HL-60 (cell line): ENCODE data around the gene FAM174C.

ENCODE experiments used
- DNase-seq, 2 experiments: peaks; one replicate each; pipeline ENCODE4 v3.0.0-alpha.2; 2010 to 2020; ENCODE audit warnings: low read depth in 1 of 2, low spot score in 1 of 2
- H3K27ac ChIP-seq: fragments of 250-450 bp; sonication (Bioruptor Pico); replicated peaks from 2 replicates; pipeline ENCODE4 v1.5.1; 2020; ENCODE audit warnings: mild to moderate bottlenecking, moderate library complexity
- H3K27me3 ChIP-seq: fragments of 250-450 bp; sonication (Bioruptor Pico); 2 replicates; pipeline ENCODE4 v1.5.1; 2021; ENCODE audit warnings: mild to moderate bottlenecking, moderate library complexity; ENCODE audit not compliant: insufficient read depth, poor library complexity, severe bottlenecking
- H3K4me3 ChIP-seq: replicated peaks from 2 replicates; pipeline ENCODE4 v1.5.1; 2011; ENCODE audit warnings: mild to moderate bottlenecking, control low read depth, low read length; ENCODE audit not compliant: insufficient read depth
- GABPA ChIP-seq: IDR thresholded peaks from 2 replicates; pipeline ENCODE4 v1.6.1; 2012; ENCODE audit warnings: low read depth
- POLR2AphosphoS5 ChIP-seq: IDR thresholded peaks from 2 replicates; pipeline ENCODE4 v1.6.1; 2012; ENCODE audit warnings: low read depth
- SPI1 ChIP-seq: IDR thresholded peaks from 2 replicates; pipeline ENCODE4 v1.6.1; 2012; ENCODE audit warnings: low read depth, mild to moderate bottlenecking, borderline replicate concordance
- TF ChIP-seq, protein P1 (sequence below): IDR thresholded peaks from one replicate; pipeline ENCODE4 v1.5.1; 2011; ENCODE audit warnings: low read length, control low read depth, inconsistent platforms; ENCODE audit not compliant: insufficient read depth
- TF ChIP-seq, protein P2 (sequence below): IDR thresholded peaks from 2 replicates; pipeline ENCODE4 v1.6.1; 2012; ENCODE audit warnings: low read depth; ENCODE audit not compliant: insufficient replicate concordance

Gene FAM174C

GRCh38 chr19:1294688-1295087 lies 19.4 kb downstream of the FAM174C start:
- TF ChIP-seq SPI1 (no peak), POLR2AphosphoS5 (no peak), GABPA (no peak)
- TF ChIP-seq, protein P1, sequence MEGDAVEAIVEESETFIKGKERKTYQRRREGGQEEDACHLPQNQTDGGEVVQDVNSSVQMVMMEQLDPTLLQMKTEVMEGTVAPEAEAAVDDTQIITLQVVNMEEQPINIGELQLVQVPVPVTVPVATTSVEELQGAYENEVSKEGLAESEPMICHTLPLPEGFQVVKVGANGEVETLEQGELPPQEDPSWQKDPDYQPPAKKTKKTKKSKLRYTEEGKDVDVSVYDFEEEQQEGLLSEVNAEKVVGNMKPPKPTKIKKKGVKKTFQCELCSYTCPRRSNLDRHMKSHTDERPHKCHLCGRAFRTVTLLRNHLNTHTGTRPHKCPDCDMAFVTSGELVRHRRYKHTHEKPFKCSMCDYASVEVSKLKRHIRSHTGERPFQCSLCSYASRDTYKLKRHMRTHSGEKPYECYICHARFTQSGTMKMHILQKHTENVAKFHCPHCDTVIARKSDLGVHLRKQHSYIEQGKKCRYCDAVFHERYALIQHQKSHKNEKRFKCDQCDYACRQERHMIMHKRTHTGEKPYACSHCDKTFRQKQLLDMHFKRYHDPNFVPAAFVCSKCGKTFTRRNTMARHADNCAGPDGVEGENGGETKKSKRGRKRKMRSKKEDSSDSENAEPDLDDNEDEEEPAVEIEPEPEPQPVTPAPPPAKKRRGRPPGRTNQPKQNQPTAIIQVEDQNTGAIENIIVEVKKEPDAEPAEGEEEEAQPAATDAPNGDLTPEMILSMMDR, result no peak
- TF ChIP-seq, protein P2, sequence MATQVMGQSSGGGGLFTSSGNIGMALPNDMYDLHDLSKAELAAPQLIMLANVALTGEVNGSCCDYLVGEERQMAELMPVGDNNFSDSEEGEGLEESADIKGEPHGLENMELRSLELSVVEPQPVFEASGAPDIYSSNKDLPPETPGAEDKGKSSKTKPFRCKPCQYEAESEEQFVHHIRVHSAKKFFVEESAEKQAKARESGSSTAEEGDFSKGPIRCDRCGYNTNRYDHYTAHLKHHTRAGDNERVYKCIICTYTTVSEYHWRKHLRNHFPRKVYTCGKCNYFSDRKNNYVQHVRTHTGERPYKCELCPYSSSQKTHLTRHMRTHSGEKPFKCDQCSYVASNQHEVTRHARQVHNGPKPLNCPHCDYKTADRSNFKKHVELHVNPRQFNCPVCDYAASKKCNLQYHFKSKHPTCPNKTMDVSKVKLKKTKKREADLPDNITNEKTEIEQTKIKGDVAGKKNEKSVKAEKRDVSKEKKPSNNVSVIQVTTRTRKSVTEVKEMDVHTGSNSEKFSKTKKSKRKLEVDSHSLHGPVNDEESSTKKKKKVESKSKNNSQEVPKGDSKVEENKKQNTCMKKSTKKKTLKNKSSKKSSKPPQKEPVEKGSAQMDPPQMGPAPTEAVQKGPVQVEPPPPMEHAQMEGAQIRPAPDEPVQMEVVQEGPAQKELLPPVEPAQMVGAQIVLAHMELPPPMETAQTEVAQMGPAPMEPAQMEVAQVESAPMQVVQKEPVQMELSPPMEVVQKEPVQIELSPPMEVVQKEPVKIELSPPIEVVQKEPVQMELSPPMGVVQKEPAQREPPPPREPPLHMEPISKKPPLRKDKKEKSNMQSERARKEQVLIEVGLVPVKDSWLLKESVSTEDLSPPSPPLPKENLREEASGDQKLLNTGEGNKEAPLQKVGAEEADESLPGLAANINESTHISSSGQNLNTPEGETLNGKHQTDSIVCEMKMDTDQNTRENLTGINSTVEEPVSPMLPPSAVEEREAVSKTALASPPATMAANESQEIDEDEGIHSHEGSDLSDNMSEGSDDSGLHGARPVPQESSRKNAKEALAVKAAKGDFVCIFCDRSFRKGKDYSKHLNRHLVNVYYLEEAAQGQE, result no peak
- DNase-seq, result no peak
- no peak overlapping the region for H3K27ac ChIP-seq
- H3K27me3 ChIP-seq, result peaks cover 71% of the 10 kb centered on the region
- H3K4me3 ChIP-seq, result no peak overlapping the region

DNA sequence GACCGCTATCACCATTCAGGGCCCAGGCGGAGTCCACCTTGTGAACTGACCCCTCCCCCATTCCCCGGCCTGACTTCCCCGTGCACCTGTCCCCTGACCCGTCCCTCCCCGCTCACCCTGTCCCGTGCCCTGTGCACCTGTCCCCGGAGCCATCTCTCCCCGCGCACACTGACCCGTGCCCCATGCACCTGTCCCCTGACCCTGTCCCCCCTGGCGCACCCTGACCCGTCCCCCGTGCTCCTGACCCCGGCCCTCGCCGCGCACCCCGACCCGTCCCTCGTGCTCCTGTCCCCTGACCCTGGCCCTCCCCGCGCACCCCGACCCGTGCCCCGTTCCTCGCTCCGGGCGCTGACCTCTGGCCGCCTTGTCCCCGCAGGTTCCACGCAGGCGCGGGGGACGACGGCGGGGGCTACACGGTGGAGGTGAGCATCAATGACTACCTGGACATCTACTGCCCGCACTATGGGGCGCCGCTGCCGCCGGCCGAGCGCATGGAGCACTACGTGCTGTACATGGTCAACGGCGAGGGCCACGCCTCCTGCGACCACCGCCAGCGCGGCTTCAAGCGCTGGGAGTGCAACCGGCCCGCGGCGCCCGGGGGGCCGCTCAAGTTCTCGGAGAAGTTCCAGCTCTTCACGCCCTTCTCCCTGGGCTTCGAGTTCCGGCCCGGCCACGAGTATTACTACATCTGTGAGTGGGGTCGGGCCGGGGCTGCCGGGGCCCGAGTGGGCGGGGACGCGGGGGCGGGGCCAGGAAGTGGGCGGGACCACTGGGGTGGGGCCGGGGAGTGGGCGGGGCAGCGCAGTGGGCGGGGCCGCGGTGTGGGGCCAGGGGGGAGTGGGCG lies 20.1 kb downstream of the FAM174C start:
- Histone ChIP-seq H3K27me3 (peaks cover 64% of the 10 kb centered on the region), H3K4me3 (no peak overlapping the region), H3K27ac (no peak overlapping the region)
- TF ChIP-seq, protein P1, result no peak
- TF ChIP-seq GABPA (no peak), SPI1 (no peak), POLR2AphosphoS5 (no peak)
- TF ChIP-seq, protein P2, result no peak
- no peak for DNase-seq

GRCh38 chr19:1296078-1296477 lies 20.7 kb downstream of the FAM174C start:
- no peak for DNase-seq
- Histone ChIP-seq H3K4me3 (no peak overlapping the region), H3K27me3 (peaks cover 57% of the 10 kb centered on the region), H3K27ac (no peak overlapping the region)
- no peak for TF ChIP-seq SPI1
- TF ChIP-seq, protein P2, result no peak
